ENCODE results near the gene PCDHGA2. TPM values are rescaled to one million over a fixed set of nuclear protein-coding genes. Genes with fewer than 3 reads are reported as not detected.

PCDHGA2 gene
- total RNA-seq, 4 donors from 2014 or later, result 3.2 to 5.6 (median 4.4) TPM

DNA sequence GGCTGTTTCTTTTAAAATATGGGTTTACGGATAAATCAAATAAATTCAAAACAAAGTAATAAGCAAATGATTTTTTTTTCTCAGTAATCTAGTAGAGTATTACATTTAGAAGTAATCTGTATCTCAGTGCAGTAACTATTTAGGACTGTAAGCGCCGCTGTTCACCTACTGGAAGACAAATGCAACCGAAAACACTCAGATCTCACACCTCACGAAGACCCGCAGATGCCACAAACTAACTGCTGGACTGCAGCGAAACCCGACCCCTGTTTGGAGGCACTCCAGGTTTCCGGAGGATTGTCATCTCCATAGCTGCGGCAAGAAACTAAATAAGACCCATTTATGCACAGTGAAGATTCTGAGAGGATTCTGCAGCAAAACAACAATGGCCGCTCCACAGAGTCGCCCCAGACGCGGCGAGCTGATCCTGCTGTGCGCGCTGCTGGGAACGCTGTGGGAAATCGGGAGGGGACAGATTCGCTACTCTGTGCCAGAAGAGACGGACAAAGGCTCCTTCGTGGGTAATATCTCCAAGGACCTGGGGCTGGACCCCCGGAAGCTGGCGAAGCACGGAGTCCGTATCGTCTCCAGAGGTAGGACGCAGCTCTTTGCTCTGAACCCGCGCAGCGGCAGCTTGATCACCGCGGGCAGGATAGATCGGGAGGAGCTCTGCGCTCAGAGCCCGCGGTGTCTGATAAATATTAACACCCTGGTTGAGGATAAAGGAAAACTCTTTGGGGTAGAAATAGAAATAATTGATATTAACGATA, 54.1 kb downstream of the PCDHGA2 start, which contains the start of gene PCDHGA8:
Gene PCDHGA8 (plus strand): TSS at position 205 of the 770 bp plus-strand sequence. CDS start 181 bp downstream, at position 386.
- no peaks in the 10 kb centered on the region for H3K27me3 ChIP-seq
- no peak for ATAC-seq
- no peak within 1 kb of the TSS for H3K27ac ChIP-seq
- no peak within 1 kb of the TSS for H3K4me3 ChIP-seq
- H3K9me3 ChIP-seq, result peaks cover 0 to 99% (median 6%) of the 10 kb centered on the region in 3 donors
- no peaks in the 10 kb centered on the region for H3K4me1 ChIP-seq
- H3K36me3 ChIP-seq, result peaks cover 0 to 18% of the 10 kb centered on the region in 2 donors
- TF ChIP-seq POLR2A (IDR thresholded peaks at IDR 0.05) (no peak), EP300 (IDR thresholded peaks at IDR 0.05) (no peak), POLR2AphosphoS5 (IDR thresholded peaks at IDR 0.05) (no peak)
- TF ChIP-seq, protein P1, sequence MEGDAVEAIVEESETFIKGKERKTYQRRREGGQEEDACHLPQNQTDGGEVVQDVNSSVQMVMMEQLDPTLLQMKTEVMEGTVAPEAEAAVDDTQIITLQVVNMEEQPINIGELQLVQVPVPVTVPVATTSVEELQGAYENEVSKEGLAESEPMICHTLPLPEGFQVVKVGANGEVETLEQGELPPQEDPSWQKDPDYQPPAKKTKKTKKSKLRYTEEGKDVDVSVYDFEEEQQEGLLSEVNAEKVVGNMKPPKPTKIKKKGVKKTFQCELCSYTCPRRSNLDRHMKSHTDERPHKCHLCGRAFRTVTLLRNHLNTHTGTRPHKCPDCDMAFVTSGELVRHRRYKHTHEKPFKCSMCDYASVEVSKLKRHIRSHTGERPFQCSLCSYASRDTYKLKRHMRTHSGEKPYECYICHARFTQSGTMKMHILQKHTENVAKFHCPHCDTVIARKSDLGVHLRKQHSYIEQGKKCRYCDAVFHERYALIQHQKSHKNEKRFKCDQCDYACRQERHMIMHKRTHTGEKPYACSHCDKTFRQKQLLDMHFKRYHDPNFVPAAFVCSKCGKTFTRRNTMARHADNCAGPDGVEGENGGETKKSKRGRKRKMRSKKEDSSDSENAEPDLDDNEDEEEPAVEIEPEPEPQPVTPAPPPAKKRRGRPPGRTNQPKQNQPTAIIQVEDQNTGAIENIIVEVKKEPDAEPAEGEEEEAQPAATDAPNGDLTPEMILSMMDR (IDR thresholded peaks at IDR 0.05), result no peak
- 30 to 33% methylated on average over 23 to 24 of the region's 38 CpGs for WGBS, 2 donors (ENCODE audit: low coverage in 1 of 2)

Other genes starting within 250 kb of the PCDHGA2 start
- gene PCDHB2, start 244.1 kb upstream of the PCDHGA2 start, total RNA-seq, result 1 to 10 TPM; 1.4 to 3.0 (median 1.9) TPM
- gene PCDHB3, start 238.3 kb upstream of the PCDHGA2 start, total RNA-seq, result 1 to 10 TPM in 3 of 4 donors, under 1 TPM in 1; 0.78 to 2.3 (median 2.0) TPM
- gene PCDHB4, start 216.9 kb upstream of the PCDHGA2 start, total RNA-seq, result 1 to 10 TPM; 2.8 to 5.6 (median 4.8) TPM
- 1 to 10 TPM; 3.2 to 8.6 (median 5.8) TPM for gene PCDHB5, start 203.6 kb upstream of the PCDHGA2 start, total RNA-seq
- 1 to 10 TPM; 1.0 to 2.0 (median 1.5) TPM for gene PCDHB6, start 188.7 kb upstream of the PCDHGA2 start, total RNA-seq
- 1 to 10 TPM; 1.7 to 3.0 (median 2.4) TPM for gene PCDHB7, start 166.1 kb upstream of the PCDHGA2 start, total RNA-seq
- 1 to 10 TPM in 3 of 4 donors, under 1 TPM in 1; 0.27 to 1.5 (median 1.2) TPM for gene PCDHB8, start 161.0 kb upstream of the PCDHGA2 start, total RNA-seq
- 1 to 10 TPM; 4.4 to 5.2 (median 4.8) TPM for gene PCDHB16, start 156.4 kb upstream of the PCDHGA2 start, total RNA-seq
- 10 to 100 TPM in 1 of 4 donors, 1 to 10 TPM in 3; 1.9 to 10.9 (median 3.0) TPM for gene PCDHB9, start 151.6 kb upstream of the PCDHGA2 start, total RNA-seq
- 1 to 10 TPM; 3.0 to 6.4 (median 4.1) TPM for gene PCDHB10, start 146.4 kb upstream of the PCDHGA2 start, total RNA-seq
- gene PCDHB11, start 139.1 kb upstream of the PCDHGA2 start, total RNA-seq, result 1 to 10 TPM in 3 of 4 donors, under 1 TPM in 1; 0.99 to 5.4 (median 3.0) TPM
- 1 to 10 TPM in 3 of 4 donors, under 1 TPM in 1; 0.67 to 5.1 (median 3.4) TPM for gene PCDHB12, start 130.0 kb upstream of the PCDHGA2 start, total RNA-seq
- 10 to 100 TPM in 1 of 4 donors, 1 to 10 TPM in 3; 2.7 to 11.7 (median 6.1) TPM for gene PCDHB13, start 124.8 kb upstream of the PCDHGA2 start, total RNA-seq
- gene PCDHB14, start 115.4 kb upstream of the PCDHGA2 start, total RNA-seq, result 10 to 100 TPM in 1 of 4 donors, 1 to 10 TPM in 3; 5.4 to 12.8 (median 7.8) TPM
- gene PCDHB15, start 93.4 kb upstream of the PCDHGA2 start, total RNA-seq, result 1 to 10 TPM; 3.2 to 6.6 (median 4.1) TPM
- 1 to 10 TPM in 2 of 4 donors, not detected in 2; 1.2 to 3.1 TPM for gene SLC25A2, start 34.7 kb upstream of the PCDHGA2 start, total RNA-seq
- 10 to 100 TPM; 58.7 to 75.9 (median 61.4) TPM for gene TAF7, start 18.0 kb upstream of the PCDHGA2 start, total RNA-seq
- gene PCDHGA1, start 8.2 kb upstream of the PCDHGA2 start, total RNA-seq, result 1 to 10 TPM in 2 of 4 donors, under 1 TPM in 2; 0.67 to 1.3 (median 1.1) TPM
- gene PCDHGA3, start 5.1 kb downstream of the PCDHGA2 start, total RNA-seq, result 1 to 10 TPM; 1.3 to 5.7 (median 2.8) TPM
- gene PCDHGB1, start 11.3 kb downstream of the PCDHGA2 start, total RNA-seq, result 1 to 10 TPM; 2.0 to 9.5 (median 4.2) TPM
- 10 to 100 TPM in 1 of 4 donors, 1 to 10 TPM in 3; 2.4 to 12.0 (median 6.3) TPM for gene PCDHGA4, start 16.3 kb downstream of the PCDHGA2 start, total RNA-seq
- gene PCDHGB2, start 21.2 kb downstream of the PCDHGA2 start, total RNA-seq, result 10 to 100 TPM in 1 of 4 donors, 1 to 10 TPM in 3; 2.7 to 15.6 (median 4.1) TPM
- 10 to 100 TPM in 1 of 4 donors, 1 to 10 TPM in 3; 2.6 to 12.5 (median 4.8) TPM for gene PCDHGA5, start 25.4 kb downstream of the PCDHGA2 start, total RNA-seq
- 1 to 10 TPM; 1.5 to 10.0 (median 4.7) TPM for gene PCDHGB3, start 31.5 kb downstream of the PCDHGA2 start, total RNA-seq
- gene PCDHGA6, start 35.1 kb downstream of the PCDHGA2 start, total RNA-seq, result 10 to 100 TPM in 1 of 4 donors, 1 to 10 TPM in 3; 2.0 to 11.1 (median 5.7) TPM
- 10 to 100 TPM in 1 of 4 donors, 1 to 10 TPM in 3; 2.7 to 14.3 (median 7.6) TPM for gene PCDHGA7, start 44.0 kb downstream of the PCDHGA2 start, total RNA-seq
- 10 to 100 TPM in 1 of 4 donors, 1 to 10 TPM in 3; 3.1 to 14.8 (median 6.0) TPM for gene PCDHGB4, start 48.9 kb downstream of the PCDHGA2 start, total RNA-seq
- gene PCDHGA8, start 53.9 kb downstream of the PCDHGA2 start, total RNA-seq, result 1 to 10 TPM; 3.0 to 6.8 (median 3.6) TPM
- gene PCDHGB5, start 59.2 kb downstream of the PCDHGA2 start, total RNA-seq, result 10 to 100 TPM in 2 of 4 donors, 1 to 10 TPM in 2; 4.0 to 12.9 (median 9.8) TPM
- gene PCDHGA9, start 64.0 kb downstream of the PCDHGA2 start, total RNA-seq, result 1 to 10 TPM; 3.3 to 8.6 (median 5.9) TPM
- gene PCDHGB6, start 69.3 kb downstream of the PCDHGA2 start, total RNA-seq, result 10 to 100 TPM in 1 of 4 donors, 1 to 10 TPM in 3; 5.7 to 11.7 (median 6.5) TPM
- 1 to 10 TPM; 2.9 to 8.2 (median 4.7) TPM for gene PCDHGA10, start 74.2 kb downstream of the PCDHGA2 start, total RNA-seq
- gene PCDHGB7, start 78.9 kb downstream of the PCDHGA2 start, total RNA-seq, result 10 to 100 TPM; 12.3 to 19.3 (median 15.3) TPM
- gene PCDHGA11, start 82.3 kb downstream of the PCDHGA2 start, total RNA-seq, result 10 to 100 TPM in 1 of 4 donors, 1 to 10 TPM in 3; 1.9 to 12.3 (median 3.9) TPM
- gene PCDHGA12, start 91.7 kb downstream of the PCDHGA2 start, total RNA-seq, result 10 to 100 TPM in 1 of 4 donors, 1 to 10 TPM in 3; 5.3 to 15.4 (median 9.8) TPM
- gene PCDHGC3, start 137.2 kb downstream of the PCDHGA2 start, total RNA-seq, result 10 to 100 TPM; 52.6 to 95.6 (median 63.2) TPM
- 10 to 100 TPM in 1 of 4 donors, 1 to 10 TPM in 2, under 1 TPM in 1; 0.10 to 12.9 (median 2.4) TPM for gene PCDHGC4, start 146.3 kb downstream of the PCDHGA2 start, total RNA-seq
- gene PCDHGC5, start 150.3 kb downstream of the PCDHGA2 start, total RNA-seq, result 1 to 10 TPM in 3 of 4 donors, under 1 TPM in 1; 0.07 to 5.1 (median 1.8) TPM

All from gastroesophageal sphincter (tissue), 4 donors.